Endometrium (tissue), 2 donors: ENCODE data around the gene DEK.
"Not testable (repeated sequence)": the region's sequence is repeated elsewhere in the genome, so short reads cannot be mapped to it uniquely, and the experiment has no call there.

Experiments used
- FAIRE-seq: peaks from 2 replicates; lab custom pipeline; 2012; peaks lifted over from hg19 to GRCh38; lab: Jason Lieb, UNC
- donor health status: control.
- donor health status: control.

Gene DEK

GRCh38 chr6:18237167-18237566, 27.2 kb downstream of the DEK start:
- no peak for FAIRE-seq

- no peak for FAIRE-seq
Measured at GRCh38 chr6:18235524-18235923, 28.8 kb downstream of the DEK start.

- FAIRE-seq, result no peak
Measured at GRCh38 chr6:18234564-18234963, 29.8 kb downstream of the DEK start.

GRCh38 chr6:18233770-18234169, 30.6 kb downstream of the DEK start:
- not testable (repeated sequence) for FAIRE-seq

- not testable (repeated sequence) for FAIRE-seq
Measured at GRCh38 chr6:18231856-18232255, 32.5 kb downstream of the DEK start.

- FAIRE-seq, result not testable (repeated sequence)
Measured at GRCh38 chr6:18228590-18228989, 35.7 kb downstream of the DEK start.

GRCh38 chr6:18227166-18227565, 37.2 kb downstream of the DEK start:
- not testable (repeated sequence) for FAIRE-seq

GRCh38 chr6:18226451-18227105, 37.8 kb downstream of the DEK start:
- FAIRE-seq, result not testable (repeated sequence)

GRCh38 chr6:18221288-18221615, 43.1 kb downstream of the DEK start:
- FAIRE-seq, result no peak

GRCh38 chr6:18219591-18219990, 44.7 kb downstream of the DEK start:
- FAIRE-seq, result no peak

- no peak for FAIRE-seq
Measured at GRCh38 chr6:18218233-18218632, 46.1 kb downstream of the DEK start.

- FAIRE-seq, result no peak
Measured at GRCh38 chr6:18216411-18216810, 47.9 kb downstream of the DEK start.

GRCh38 chr6:18215436-18215835, 48.9 kb downstream of the DEK start:
- FAIRE-seq, result no peak

- FAIRE-seq, result no peak
Measured at GRCh38 chr6:18214003-18214402, 50.3 kb downstream of the DEK start.

GRCh38 chr6:18213439-18213838, 50.9 kb downstream of the DEK start:
- FAIRE-seq, result no peak

- FAIRE-seq, result no peak
Measured at GRCh38 chr6:18212231-18212630, 52.1 kb downstream of the DEK start.

GRCh38 chr6:18211338-18211737, 53.0 kb downstream of the DEK start:
- no peak for FAIRE-seq

- FAIRE-seq, result no peak
Measured at GRCh38 chr6:18210707-18211106, 53.6 kb downstream of the DEK start.

- FAIRE-seq, result no peak
Measured at GRCh38 chr6:18209539-18210197, 54.7 kb downstream of the DEK start.

- not testable (repeated sequence) for FAIRE-seq
Measured at GRCh38 chr6:18208778-18209177, 55.6 kb downstream of the DEK start.

- FAIRE-seq, result no peak
Measured at GRCh38 chr6:18207949-18208348, 56.4 kb downstream of the DEK start.

GRCh38 chr6:18207438-18207837, 56.9 kb downstream of the DEK start:
- FAIRE-seq, result no peak

GRCh38 chr6:18206591-18206990, 57.7 kb downstream of the DEK start:
- no peak for FAIRE-seq

GRCh38 chr6:18204691-18205090, 59.6 kb downstream of the DEK start:
- no peak for FAIRE-seq
